NB4 (cell line): ENCODE results near the gene CLK3.

Experiments used
- CTCF ChIP-seq: IDR thresholded peaks from one replicate; pipeline ENCODE4 v1.5.1; 2012; ENCODE audit warnings: low read depth, low read length
- POLR2A ChIP-seq: IDR thresholded peaks from 2 replicates; pipeline ENCODE4 v1.6.1; 2011; ENCODE audit warnings: mild to moderate bottlenecking; ENCODE audit not compliant: insufficient read length; ENCODE audit errors: extremely low read depth

GRCh38 chr15:74641151-74641550 is 25.5 kb downstream of the CLK3 start:
- TF ChIP-seq CTCF (no peak), POLR2A (no peak)
